NCI-H2196 treated with DMSO at 0.1 percent for 48 hours (cell line): ENCODE data around the gene NDUFC2.
A peak's percentile ranks its signal among the peaks of the same experiment; 100 is the strongest.
"Not testable (repeated sequence)": the region's sequence is repeated elsewhere in the genome, so short reads cannot be mapped to it uniquely, and the experiment has no call there.

Source experiments
- DNase-seq: peaks from one replicate; lab custom pipeline; 2025; ENCODE audit not compliant: unreplicated experiment; lab: John Stamatoyannopoulos, UW

Gene NDUFC2

DNA sequence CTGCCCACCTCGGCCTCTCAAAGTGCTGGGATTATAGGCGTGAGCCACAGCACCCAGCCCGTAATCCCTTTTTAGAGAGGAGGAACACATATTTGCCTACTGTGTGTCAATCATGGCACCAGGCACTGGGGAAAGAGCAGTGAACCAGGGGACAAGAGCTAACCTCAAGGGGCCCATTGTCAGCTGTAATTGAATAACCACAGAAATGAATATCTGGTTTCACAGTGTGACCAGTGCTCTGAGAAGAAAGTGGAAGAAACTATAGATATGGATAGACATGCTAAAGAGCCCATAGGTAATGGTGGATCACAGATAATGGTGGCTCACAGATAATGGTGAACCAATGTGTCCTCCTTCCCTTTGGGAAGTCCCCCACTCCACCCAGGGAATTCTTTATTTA, 48.0 kb downstream of the NDUFC2 start:
- DNase-seq = no peak

DNA sequence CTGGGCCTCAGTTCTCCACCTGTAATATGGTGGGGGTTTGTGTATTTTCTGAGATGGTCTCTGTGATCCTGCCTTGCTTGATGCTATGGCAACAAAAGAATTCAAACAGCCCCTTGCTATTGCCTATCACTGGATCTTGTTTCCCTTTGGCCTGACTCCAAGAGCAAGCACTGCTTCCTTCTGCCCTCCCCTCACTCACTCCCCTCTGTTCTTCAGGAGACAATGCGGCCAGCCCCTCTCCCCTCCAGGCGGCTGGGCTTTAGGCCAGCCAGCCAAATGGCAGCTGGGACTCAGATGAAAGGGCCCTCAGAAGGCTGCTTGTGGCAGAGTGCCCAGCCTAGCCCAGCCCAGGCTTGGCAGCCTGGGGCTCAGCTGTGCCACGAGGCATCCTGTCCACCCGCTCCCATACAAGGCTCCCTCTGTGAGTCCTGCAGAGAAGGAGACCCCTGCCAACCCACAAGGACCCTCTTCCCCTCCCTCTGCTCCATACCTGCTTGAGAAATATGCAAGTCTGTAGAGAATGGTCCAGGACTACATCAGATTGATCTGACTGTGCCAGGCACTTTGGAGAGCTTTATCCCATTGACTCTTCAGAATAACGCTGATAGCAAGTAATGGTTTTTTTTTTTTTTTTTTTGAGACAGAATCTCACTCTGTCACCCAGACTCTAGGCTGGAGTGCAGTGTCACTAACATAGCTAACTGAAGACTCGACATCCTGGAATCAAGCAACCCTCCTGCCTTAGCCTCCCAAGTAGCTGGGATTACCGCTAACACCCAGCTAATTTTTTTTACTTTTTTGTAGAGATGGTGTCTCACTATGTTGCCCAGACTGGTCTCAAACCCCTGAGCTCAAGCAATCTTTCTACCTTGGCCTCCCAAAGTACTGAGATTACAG, 49.0 kb downstream of the NDUFC2 start:
- DNase-seq = peak; percentile 92

DNA sequence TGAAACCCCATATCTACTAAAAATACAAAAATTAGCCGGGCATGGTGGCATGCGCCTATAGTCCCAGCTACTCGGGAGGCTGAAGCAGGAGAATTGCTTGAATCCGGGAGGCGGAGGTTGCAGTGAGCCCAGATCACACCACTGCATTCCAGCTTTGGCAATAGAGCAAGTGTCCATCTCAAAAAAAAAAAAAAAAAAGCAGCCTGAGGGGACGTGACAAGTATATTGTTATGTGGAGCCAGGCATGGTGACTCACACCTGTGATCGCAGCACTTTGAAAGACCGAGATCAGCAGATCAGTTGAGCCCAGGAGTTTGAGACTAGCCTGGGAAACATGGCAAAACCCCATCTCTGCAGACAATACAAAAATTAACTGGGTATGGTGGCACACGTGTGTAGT, 51.2 kb downstream of the NDUFC2 start:
- DNase-seq = not testable (repeated sequence)

DNA sequence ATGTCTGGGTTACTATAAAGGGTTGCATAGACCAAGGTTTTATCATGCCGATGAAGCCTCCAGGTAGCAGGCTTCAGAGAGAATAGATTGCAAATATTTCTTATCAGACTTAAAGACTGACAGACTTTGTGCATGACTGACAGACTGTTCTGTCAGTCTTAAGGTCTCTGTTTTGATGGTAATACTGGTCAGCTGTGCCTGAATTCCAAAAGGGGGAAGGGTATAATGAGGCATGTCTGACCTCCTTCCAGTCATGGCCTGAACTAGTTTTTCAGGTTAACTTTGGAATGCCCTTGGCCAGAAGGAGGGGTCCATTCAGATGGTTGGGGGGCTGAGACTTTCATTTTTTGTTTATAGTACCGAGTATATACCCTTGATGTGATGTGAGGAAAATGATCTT, 51.9 kb downstream of the NDUFC2 start:
- DNase-seq = no peak

DNA sequence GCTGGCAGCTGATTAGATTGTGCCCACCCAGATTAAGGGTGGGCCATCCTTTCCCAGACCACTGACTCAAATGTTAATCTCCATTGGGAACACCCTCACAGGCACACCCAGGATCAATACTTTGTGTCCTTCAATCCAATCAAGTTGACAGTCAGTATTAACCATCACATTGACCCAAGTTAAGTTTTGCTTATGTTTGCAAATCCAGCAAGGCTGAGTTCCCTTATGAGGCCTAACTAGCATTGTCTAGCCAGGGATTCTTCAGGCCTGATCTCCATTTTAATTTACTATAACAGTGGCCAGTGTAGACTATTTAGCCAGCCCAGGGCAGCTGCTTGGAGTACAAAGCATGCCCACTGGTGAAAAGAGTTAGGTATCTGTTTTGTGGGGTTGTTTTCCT, 54.3 kb downstream of the NDUFC2 start:
- no peak for DNase-seq

- no peak for DNase-seq
These were observed 56.2 kb downstream of the NDUFC2 start for GRCh38 chr11:78023426-78023825.

DNA sequence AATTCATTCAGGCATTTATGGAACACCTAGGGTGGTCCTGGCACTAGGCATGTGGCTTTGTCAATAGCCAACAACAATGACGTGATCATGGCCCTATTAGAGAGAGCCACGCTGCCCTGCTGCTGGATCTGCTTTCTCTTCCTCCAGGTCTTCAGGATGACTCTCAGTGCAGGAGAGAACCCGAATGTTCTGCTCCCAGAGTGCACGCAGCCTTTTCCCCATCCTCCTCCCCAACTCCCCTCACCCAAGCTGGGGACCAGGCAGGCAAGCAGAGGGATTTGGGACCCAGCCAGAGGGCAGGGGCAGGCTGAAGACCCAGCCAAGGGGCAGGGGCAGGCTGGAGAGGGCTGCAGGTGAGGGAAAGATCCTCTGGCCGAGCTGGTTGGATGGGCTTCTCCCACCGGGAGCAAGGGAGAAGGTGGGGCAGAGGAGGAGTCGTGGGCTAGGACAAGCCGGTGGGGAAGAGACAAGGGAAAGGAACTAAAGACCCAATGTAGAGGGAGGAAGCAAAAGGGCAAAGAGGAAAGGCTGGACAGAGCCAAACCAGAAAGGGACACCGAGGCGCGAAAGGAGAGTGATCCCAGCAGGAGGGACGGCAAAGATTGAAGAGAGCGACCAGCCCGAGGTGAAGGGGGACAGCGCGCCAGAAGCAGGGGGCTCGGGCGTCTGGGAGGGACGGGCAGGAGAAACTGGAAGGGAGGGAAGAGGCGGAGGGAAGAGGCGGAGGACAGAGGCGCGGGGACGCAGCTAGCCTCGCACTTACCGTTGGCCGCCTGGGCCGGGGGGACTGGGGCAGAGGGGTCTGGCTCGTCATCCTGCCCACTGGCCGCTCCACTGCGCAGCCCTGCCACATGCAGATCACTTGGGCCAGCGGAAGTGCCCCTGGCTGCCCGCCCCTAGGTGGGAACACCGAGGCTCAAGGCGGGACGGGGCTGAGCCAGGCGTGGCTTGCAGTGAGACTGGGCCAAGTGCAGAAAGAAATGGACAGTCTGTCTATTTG, 57.0 kb downstream of the NDUFC2 start, which contains the start of gene KCTD14:
Gene KCTD14, minus strand, starts transcription at position 880 of the 1,000 bp plus-strand sequence. Its CDS starts 27 bp downstream, at position 853.
- peak; percentile 38 for DNase-seq

- no peak for DNase-seq
These were observed 58.1 kb downstream of the NDUFC2 start for GRCh38 chr11:78021611-78022010.

DNA sequence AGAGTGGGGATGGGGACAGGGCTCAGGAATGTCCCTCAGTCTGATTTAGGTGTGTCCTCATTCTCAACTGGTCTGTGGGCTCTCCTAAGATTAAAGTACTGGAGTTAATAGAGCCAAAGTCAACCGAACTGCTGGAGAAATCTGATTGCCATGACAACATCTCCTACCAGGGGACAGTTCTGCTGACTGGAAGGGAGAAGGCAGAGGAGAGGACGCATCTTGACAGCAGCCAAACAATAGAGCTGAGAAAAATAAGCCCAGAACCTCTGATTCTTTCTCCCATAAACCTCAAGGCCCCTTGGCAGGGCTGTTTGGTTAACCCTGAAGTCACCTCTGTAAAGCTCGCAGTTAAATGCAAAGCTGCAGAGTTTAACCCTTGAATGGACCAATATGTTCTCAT, 59.4 kb downstream of the NDUFC2 start:
- DNase-seq = no peak

DNA sequence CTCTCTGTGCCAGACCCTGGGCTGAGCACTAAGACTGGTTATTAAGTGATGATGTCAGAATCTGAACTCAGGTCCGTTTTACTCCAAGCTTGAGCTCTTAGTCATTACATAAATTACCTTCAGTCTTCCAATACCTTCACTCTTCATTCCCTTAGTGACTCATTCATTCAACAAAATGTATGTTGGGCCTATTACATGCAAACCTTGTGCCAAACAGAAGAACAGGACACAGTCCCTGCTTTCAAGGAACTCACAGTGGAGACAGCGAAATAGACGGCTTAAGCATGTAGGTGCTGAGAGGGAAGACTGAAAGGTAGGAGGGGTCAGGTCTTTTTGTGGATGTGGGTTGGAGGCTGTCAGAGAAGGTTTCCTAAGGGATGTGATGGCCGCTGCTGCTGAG, 59.9 kb downstream of the NDUFC2 start:
- no peak for DNase-seq
